K562 treated with DMSO at 1 percent for 4 hours (cell line): ENCODE measurements around the gene SRP68. TPM values are rescaled to one million over a fixed set of nuclear protein-coding genes. Genes with fewer than 3 reads are reported as not detected.

Source experiments
- total RNA-seq: library from RNA; unstranded; fragments of 300-600 nt; gene quantifications from 2 replicates; pipeline ENCODE4 v1.2.3, GENCODE V29; 2022; ENCODE audit not compliant: insufficient read depth

The SRP68 gene
- total RNA-seq: 87.4 and 92.9 TPM in 2 replicates

DNA sequence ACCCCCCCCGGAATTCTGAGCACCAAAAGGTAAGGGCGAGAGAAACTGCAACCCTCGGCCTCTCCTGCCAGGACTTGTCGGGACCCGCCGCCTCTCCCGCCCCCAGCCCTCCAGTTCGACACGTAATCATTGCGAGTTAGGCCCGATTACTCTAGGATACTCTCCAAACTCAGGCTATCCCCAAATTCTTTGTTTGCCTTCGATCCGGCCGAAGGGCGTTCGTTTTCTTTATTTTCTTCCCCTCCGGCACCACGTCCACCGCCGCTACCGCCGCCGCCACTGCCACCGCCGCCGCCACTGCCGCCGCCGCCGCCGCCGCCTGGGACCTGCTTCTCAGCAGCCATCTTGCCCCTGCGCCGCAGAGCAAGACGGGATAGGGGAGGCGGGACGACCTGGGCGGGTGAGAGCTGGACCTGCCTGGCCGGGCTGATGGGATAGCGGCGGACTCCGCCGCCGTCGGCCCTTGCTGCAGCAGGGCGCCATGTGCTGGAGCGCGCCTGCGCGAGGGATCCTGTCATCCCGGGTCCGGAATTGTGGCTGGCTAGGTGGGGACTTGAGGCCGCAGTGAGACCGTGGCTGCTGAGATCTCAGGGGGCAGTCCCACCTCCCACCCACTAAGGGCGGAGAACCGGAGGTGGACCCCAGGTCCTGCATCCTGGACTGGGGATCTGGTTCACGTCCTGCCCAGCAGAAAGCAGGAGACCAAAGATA is at the start of gene SRP68:
Gene SRP68 (minus strand): TSS at position 370 of the 711 bp plus-strand sequence. CDS start 26 bp downstream, at position 344.

DNA sequence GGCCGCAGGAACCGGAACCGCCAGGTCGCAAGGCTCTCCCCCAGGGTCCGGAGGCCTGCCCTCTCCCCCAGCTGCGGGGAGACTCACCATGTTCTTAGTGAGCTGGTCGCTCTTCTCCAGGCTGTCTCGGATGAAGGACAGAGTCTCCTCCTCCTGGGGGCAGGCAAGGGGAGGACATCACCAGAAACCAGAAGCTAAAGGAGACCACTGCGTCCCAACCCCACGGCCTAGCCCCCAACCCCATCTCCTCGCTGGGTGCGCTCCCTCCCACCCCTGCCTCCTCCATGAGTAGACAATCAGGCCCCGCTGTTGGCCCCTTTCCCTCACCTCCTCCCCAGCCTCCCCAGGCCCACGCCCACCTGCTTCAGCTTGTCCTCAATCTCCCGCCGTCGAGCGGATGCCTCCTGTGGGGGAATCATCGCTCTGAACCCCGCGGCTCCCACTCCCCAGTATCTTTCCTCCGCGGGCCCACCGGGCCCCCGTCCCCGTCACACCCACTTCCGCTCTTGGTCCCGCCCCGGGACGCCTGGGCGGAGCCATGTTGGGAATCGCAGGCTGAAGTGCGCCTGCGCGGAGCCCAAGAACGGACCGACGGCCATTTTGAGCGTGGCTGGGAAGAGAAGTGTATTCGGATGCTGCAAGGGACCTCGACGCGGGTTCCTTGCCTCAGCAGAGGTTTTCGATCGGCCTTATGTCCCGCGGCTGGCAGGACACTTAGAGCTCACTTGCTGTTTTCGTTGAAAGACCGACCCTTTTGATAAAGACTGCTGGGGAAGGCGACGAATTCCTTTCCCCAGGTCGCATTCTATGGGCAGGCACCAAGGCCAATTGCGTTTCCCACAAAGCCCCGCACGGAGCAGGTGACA is 31.2 kb upstream of the SRP68 start, which contains the start of gene EXOC7:
Gene EXOC7 (minus strand): TSS at position 514 of the 866 bp plus-strand sequence. CDS start 95 bp downstream, at position 419.

GRCh38 chr17:76078860-76079534 is 6.7 kb upstream of the SRP68 start, which contains the start of gene ZACN:
TSS of gene ZACN (plus strand) at chr17:76079182. CDS start at chr17:76079265, 83 bp downstream.

GRCh38 chr17:76074390-76075363 is 2.4 kb upstream of the SRP68 start, which contains the start of gene GALR2:
TSS of gene GALR2 (plus strand) at chr17:76074781. CDS start at chr17:76074884, 103 bp downstream.

GRCh38 chr17:76027159-76027839 is 45.0 kb downstream of the SRP68 start, which contains the start of gene EVPL:
TSS of gene EVPL (minus strand) at chr17:76027306. CDS start at chr17:76027198, 108 bp downstream.

GRCh38 chr17:76000755-76001521 is 71.4 kb downstream of the SRP68 start, which contains the start of gene CDK3:
TSS of gene CDK3 (plus strand) at chr17:76000855. CDS start at chr17:76001426, 571 bp downstream.

Other genes starting within 250 kb of the SRP68 start
- 164 and 167 TPM in 2 replicates for gene UNC13D, start 228.1 kb downstream of the SRP68 start, total RNA-seq
- gene WBP2, start 217.2 kb downstream of the SRP68 start, total RNA-seq: 133 TPM in 2 replicates
- 2.6 and 3.6 TPM in 2 replicates for gene TRIM47, start 193.9 kb downstream of the SRP68 start, total RNA-seq
- gene TRIM65, start 175.6 kb downstream of the SRP68 start, total RNA-seq: 21.2 and 26.6 TPM in 2 replicates
- 82.4 and 95.4 TPM in 2 replicates for gene MRPL38, start 167.6 kb downstream of the SRP68 start, total RNA-seq
- 4.3 and 6.4 TPM in 2 replicates for gene FBF1, start 131.5 kb downstream of the SRP68 start, total RNA-seq
- gene ACOX1, start 93.4 kb downstream of the SRP68 start, total RNA-seq: 13.2 and 15.1 TPM in 2 replicates
- gene TEN1, start 93.3 kb downstream of the SRP68 start, total RNA-seq: 23.1 and 24.3 TPM in 2 replicates
- 3.5 and 10.1 TPM in 2 replicates for gene CDK3, start 71.7 kb downstream of the SRP68 start, total RNA-seq
- not detected in 2 replicates for gene EVPL, start 45.2 kb downstream of the SRP68 start, total RNA-seq
- gene GALR2, start 2.3 kb upstream of the SRP68 start, total RNA-seq: not detected in 2 replicates
- gene ZACN, start 6.7 kb upstream of the SRP68 start, total RNA-seq: 2.0 and 4.2 TPM in 2 replicates
- gene EXOC7, start 31.3 kb upstream of the SRP68 start, total RNA-seq: 24.7 and 24.9 TPM in 2 replicates
- 0.82 TPM in 1 of 2 replicates, not detected in the other for gene FOXJ1, start 68.7 kb upstream of the SRP68 start, total RNA-seq
- gene RNF157, start 168.0 kb upstream of the SRP68 start, total RNA-seq: 30.3 and 31.6 TPM in 2 replicates
- gene UBALD2, start 192.8 kb upstream of the SRP68 start, total RNA-seq: 169 and 172 TPM in 2 replicates
- gene QRICH2, start 235.8 kb upstream of the SRP68 start, total RNA-seq: 7.0 and 7.9 TPM in 2 replicates